PFSK-1 (cell line): ENCODE measurements around the gene TMEM59L.

Source experiments
- FOXP2 ChIP-seq: optimal IDR thresholded peaks from 2 replicates; pipeline ENCODE3; 2011; ENCODE audit warnings: borderline replicate concordance, control low read depth, inconsistent platforms; ENCODE audit not compliant: insufficient read depth; ENCODE audit errors: extremely low read length, extremely low read depth
- POLR2AphosphoS5 ChIP-seq: IDR thresholded peaks from 2 replicates; pipeline ENCODE4 v1.6.1; 2012; ENCODE audit warnings: low read depth, mild to moderate bottlenecking, control low read depth, low read length, moderate library complexity
- REST ChIP-seq, 2 experiments: IDR thresholded peaks; 2 replicates each; pipeline versions ENCODE4 v1.6.1 to v1.8.0; 2011 to 2012; ENCODE audit warnings: low read depth in 2 of 2, low read length in 2 of 2, control low read depth in 1 of 2, inconsistent platforms in 1 of 2, mild to moderate bottlenecking in 1 of 2, moderate library complexity in 1 of 2; ENCODE audit not compliant: insufficient read depth in 1 of 2
- SIN3A ChIP-seq: IDR thresholded peaks from 2 replicates; pipeline ENCODE4 v1.6.1; 2012; ENCODE audit warnings: mild to moderate bottlenecking, low read length, moderate library complexity, borderline replicate concordance; ENCODE audit not compliant: insufficient read depth
- TAF1 ChIP-seq: IDR thresholded peaks from 2 replicates; pipeline ENCODE4 v1.6.1; 2012; ENCODE audit warnings: low read length, control low read depth, borderline replicate concordance; ENCODE audit not compliant: insufficient read depth

Gene TMEM59L

GRCh38 chr19:18613589-18614234 is 1.0 kb downstream of the TMEM59L start:
- TF ChIP-seq TAF1 (no peak), SIN3A (no peak), FOXP2 (no peak), REST (IDR thresholded peaks at IDR 0.05; ENCODE audit: insufficient read depth in 1 of 2, low read depth in 2 of 2, low read length in 2 of 2) (no peak), POLR2AphosphoS5 (no peak)

GRCh38 chr19:18616023-18616422 is 3.4 kb downstream of the TMEM59L start:
- TF ChIP-seq POLR2AphosphoS5 (no peak), FOXP2 (no peak), SIN3A (no peak), TAF1 (no peak), REST (IDR thresholded peaks at IDR 0.05; ENCODE audit: insufficient read depth in 1 of 2, low read depth in 2 of 2, low read length in 2 of 2) (no peak)

GRCh38 chr19:18617562-18617961 is 4.9 kb downstream of the TMEM59L start:
- TF ChIP-seq REST (IDR thresholded peaks at IDR 0.05; ENCODE audit: insufficient read depth in 1 of 2, low read depth in 2 of 2, low read length in 2 of 2) (no peak), SIN3A (no peak), FOXP2 (no peak), POLR2AphosphoS5 (no peak), TAF1 (no peak)

GRCh38 chr19:18618236-18618635 is 5.6 kb downstream of the TMEM59L start:
- TF ChIP-seq FOXP2 (no peak), POLR2AphosphoS5 (no peak), SIN3A (no peak), REST (IDR thresholded peaks at IDR 0.05; ENCODE audit: insufficient read depth in 1 of 2, low read depth in 2 of 2, low read length in 2 of 2) (no peak), TAF1 (no peak)

GRCh38 chr19:18620311-18620710 is 7.6 kb downstream of the TMEM59L start:
- TF ChIP-seq REST (IDR thresholded peaks at IDR 0.05; ENCODE audit: insufficient read depth in 1 of 2, low read depth in 2 of 2, low read length in 2 of 2) (no peak), SIN3A (no peak), FOXP2 (no peak)
